ENCODE data around the gene ZNF366.
A peak's percentile ranks its signal among the peaks of the same experiment; 100 is the strongest.

ZNF366 gene

GRCh38 chr5:72452515-72453245, 54.5 kb downstream of the ZNF366 start:
- DNase-seq, result peak; percentile 74
- H3K4me3 ChIP-seq (ENCODE audit: low read depth, low read length), result no peak overlapping the region
- H3K27ac ChIP-seq, result peak overlapping the region; percentile 81
- H3K27me3 ChIP-seq (replicated peaks), result no peaks in the 10 kb centered on the region
- H3K36me3 ChIP-seq (replicated peaks), result no peaks in the 10 kb centered on the region
- TF ChIP-seq CTCF (IDR thresholded peaks at IDR 0.05; ENCODE audit: low read depth, low read length, missing control alignments), result no peak
- in situ Hi-C loops (cut with HindIII; ENCODE audit: low pct_ligation_motif_present, low sequenced_read_pairs), result no loop called here

- no peaks in the 10 kb centered on the region for H3K36me3 ChIP-seq (replicated peaks)
- TF ChIP-seq CTCF (IDR thresholded peaks at IDR 0.05; ENCODE audit: low read depth, low read length, missing control alignments), result no peak
- no peaks in the 10 kb centered on the region for H3K27me3 ChIP-seq (replicated peaks)
- peak; percentile 84 for DNase-seq
- in situ Hi-C loops (cut with HindIII; ENCODE audit: low pct_ligation_motif_present, low sequenced_read_pairs), result no loop called here
- H3K27ac ChIP-seq, result peak overlapping the region; percentile 81
- no peak overlapping the region for H3K4me3 ChIP-seq (ENCODE audit: low read depth, low read length)
Observed at GRCh38 chr5:72451741-72452505, 55.3 kb downstream of the ZNF366 start.

- Histone ChIP-seq H3K27ac (no peak overlapping the region), H3K4me3 (ENCODE audit: low read depth, low read length) (no peak overlapping the region), H3K36me3 (replicated peaks) (no peaks in the 10 kb centered on the region), H3K27me3 (replicated peaks) (no peaks in the 10 kb centered on the region)
- no peak for DNase-seq
- TF ChIP-seq CTCF (IDR thresholded peaks at IDR 0.05; ENCODE audit: low read depth, low read length, missing control alignments), result no peak
- in situ Hi-C loops (cut with HindIII; ENCODE audit: low pct_ligation_motif_present, low sequenced_read_pairs), result no loop called here
Observed at GRCh38 chr5:72448368-72448767, 58.8 kb downstream of the ZNF366 start.

- no peaks in the 10 kb centered on the region for H3K36me3 ChIP-seq (replicated peaks)
- in situ Hi-C loops (cut with HindIII; ENCODE audit: low pct_ligation_motif_present, low sequenced_read_pairs), result no loop called here
- H3K4me3 ChIP-seq (ENCODE audit: low read depth, low read length), result no peak overlapping the region
- no peak for TF ChIP-seq CTCF (IDR thresholded peaks at IDR 0.05; ENCODE audit: low read depth, low read length, missing control alignments)
- H3K27ac ChIP-seq, result no peak overlapping the region
- DNase-seq, result no peak
- H3K27me3 ChIP-seq (replicated peaks), result no peaks in the 10 kb centered on the region
Observed at GRCh38 chr5:72447751-72448150, 59.5 kb downstream of the ZNF366 start.

- Histone ChIP-seq H3K27ac (no peak overlapping the region), H3K36me3 (replicated peaks) (no peaks in the 10 kb centered on the region), H3K27me3 (replicated peaks) (no peaks in the 10 kb centered on the region), H3K4me3 (ENCODE audit: low read depth, low read length) (no peak overlapping the region)
- DNase-seq, result no peak
- no peak for TF ChIP-seq CTCF (IDR thresholded peaks at IDR 0.05; ENCODE audit: low read depth, low read length, missing control alignments)
- in situ Hi-C loops (cut with HindIII; ENCODE audit: low pct_ligation_motif_present, low sequenced_read_pairs), result no loop called here
Observed at GRCh38 chr5:72445969-72446368, 61.2 kb downstream of the ZNF366 start.
